GM12878 (cell line): ENCODE results near the gene SLAMF1. TPM values are rescaled to one million over a fixed set of nuclear protein-coding genes. Genes with fewer than 3 reads are reported as not detected.

Experiments used
- CBX5 ChIP-seq: sonication (generic); IDR thresholded peaks from 2 replicates; pipeline ENCODE4 v1.6.1; 2016; ENCODE audit warnings: low read depth, moderate library complexity, mild to moderate bottlenecking, inconsistent platforms
- CEBPB ChIP-seq, 2 experiments: fragments of 150-350 bp in 1 of 2; IDR thresholded peaks; 2 replicates each; pipeline ENCODE4 v1.6.1; 2012 to 2014; ENCODE audit warnings: low read depth in 2 of 2, low read length in 2 of 2, borderline replicate concordance in 1 of 2, inconsistent platforms in 1 of 2
- FOS ChIP-seq: IDR thresholded peaks from 3 replicates; pipeline ENCODE4 v1.6.1; 2011; ENCODE audit warnings: borderline replicate concordance; ENCODE audit not compliant: insufficient read length; ENCODE audit errors: extremely low read depth
- IKZF2 ChIP-seq, 2 experiments: fragments of 450-650 bp; IDR thresholded peaks; 2 replicates each; pipeline ENCODE4 v1.6.1; 2017; ENCODE audit warnings: mild to moderate bottlenecking in 2 of 2, moderate library complexity in 2 of 2
- MEF2A ChIP-seq: IDR thresholded peaks from 2 replicates; pipeline ENCODE4 v1.6.1; 2011; ENCODE audit warnings: low read depth, mild to moderate bottlenecking, low read length, moderate library complexity; ENCODE audit not compliant: insufficient read depth
- MTA3 ChIP-seq: IDR thresholded peaks from 2 replicates; pipeline ENCODE4 v1.6.1; 2012; ENCODE audit warnings: low read length, inconsistent platforms, borderline replicate concordance
- MYB ChIP-seq: fragments of 150-350 bp; IDR thresholded peaks from 2 replicates; pipeline ENCODE4 v1.6.1; 2014; ENCODE audit warnings: mild to moderate bottlenecking, low read depth, low read length, borderline replicate concordance
- PAX8 ChIP-seq: fragments of 450-650 bp; IDR thresholded peaks from 2 replicates; pipeline ENCODE4 v1.6.1; 2017; ENCODE audit warnings: mild to moderate bottlenecking, moderate library complexity
- ZNF274 ChIP-seq: IDR thresholded peaks from one replicate; pipeline ENCODE4 v1.8.0; 2011; ENCODE audit not compliant: insufficient read length, insufficient read depth
- polyA plus RNA-seq, 11 experiments: library from polyadenylated mRNA; depleted of rRNA in 4 of 11; unstranded in 6 of 11; stranded (reverse) in 5 of 11; fragments of >200 nt; fragmentation: Nextera tagmentation in 4 of 11; fragmentation: Illumina TruSeq in 1 of 11; extraction: Ambion mirVana in 4 of 11; extraction: Trizol in 1 of 11; gene quantifications; 1 replicate in 1 of 11; 2 replicates in 10 of 11; pipeline versions ENCODE4 v1.2.1 to v1.2.3, GENCODE V29; 2011 to 2016; ENCODE audit warnings: inconsistent platforms in 2 of 11, missing spikeins in 2 of 11, low read depth in 1 of 11
- total RNA-seq, 4 experiments: library from RNA; depleted of rRNA in 3 of 4; stranded (reverse); fragments of >200 nt in 3 of 4; fragmentation: Illumina TruSeq in 1 of 4; extraction: Trizol in 1 of 4; gene quantifications; 2 replicates each; pipeline versions ENCODE4 v1.2.1 to v1.2.3, GENCODE V29; 2013 to 2021
- TF ChIP-seq, protein P1 (sequence below): fragments of 450-650 bp; IDR thresholded peaks from 2 replicates; pipeline ENCODE4 v1.6.1; 2017; ENCODE audit warnings: mild to moderate bottlenecking, moderate library complexity

The SLAMF1 gene
- total and polyA plus RNA-seq, 10 of the 15 experiments (the other 5 are each of a cell fraction or from before 2014, with no cell fraction given), result 87.3 to 260 (median 131) TPM

DNA sequence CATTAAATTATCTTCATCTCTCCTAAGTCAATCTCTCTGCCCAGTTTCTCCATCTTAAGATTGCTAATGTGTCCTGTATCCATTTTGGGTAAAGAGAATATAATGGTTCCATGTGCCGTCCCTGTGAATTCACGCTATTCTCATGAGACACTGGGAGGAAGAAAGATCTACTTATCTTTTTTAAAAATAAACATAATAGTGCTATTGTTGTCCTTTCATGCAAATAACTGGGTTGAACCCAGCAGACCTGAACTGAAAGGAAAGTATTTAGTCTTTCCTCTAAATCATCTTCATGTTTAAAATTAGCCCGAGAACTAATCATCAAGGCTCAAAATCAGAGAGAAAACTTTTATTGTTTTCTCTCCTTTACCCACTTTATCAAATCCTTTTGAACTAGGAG is 22.4 kb downstream of the SLAMF1 start (continued):
- TF ChIP-seq, protein P1, sequence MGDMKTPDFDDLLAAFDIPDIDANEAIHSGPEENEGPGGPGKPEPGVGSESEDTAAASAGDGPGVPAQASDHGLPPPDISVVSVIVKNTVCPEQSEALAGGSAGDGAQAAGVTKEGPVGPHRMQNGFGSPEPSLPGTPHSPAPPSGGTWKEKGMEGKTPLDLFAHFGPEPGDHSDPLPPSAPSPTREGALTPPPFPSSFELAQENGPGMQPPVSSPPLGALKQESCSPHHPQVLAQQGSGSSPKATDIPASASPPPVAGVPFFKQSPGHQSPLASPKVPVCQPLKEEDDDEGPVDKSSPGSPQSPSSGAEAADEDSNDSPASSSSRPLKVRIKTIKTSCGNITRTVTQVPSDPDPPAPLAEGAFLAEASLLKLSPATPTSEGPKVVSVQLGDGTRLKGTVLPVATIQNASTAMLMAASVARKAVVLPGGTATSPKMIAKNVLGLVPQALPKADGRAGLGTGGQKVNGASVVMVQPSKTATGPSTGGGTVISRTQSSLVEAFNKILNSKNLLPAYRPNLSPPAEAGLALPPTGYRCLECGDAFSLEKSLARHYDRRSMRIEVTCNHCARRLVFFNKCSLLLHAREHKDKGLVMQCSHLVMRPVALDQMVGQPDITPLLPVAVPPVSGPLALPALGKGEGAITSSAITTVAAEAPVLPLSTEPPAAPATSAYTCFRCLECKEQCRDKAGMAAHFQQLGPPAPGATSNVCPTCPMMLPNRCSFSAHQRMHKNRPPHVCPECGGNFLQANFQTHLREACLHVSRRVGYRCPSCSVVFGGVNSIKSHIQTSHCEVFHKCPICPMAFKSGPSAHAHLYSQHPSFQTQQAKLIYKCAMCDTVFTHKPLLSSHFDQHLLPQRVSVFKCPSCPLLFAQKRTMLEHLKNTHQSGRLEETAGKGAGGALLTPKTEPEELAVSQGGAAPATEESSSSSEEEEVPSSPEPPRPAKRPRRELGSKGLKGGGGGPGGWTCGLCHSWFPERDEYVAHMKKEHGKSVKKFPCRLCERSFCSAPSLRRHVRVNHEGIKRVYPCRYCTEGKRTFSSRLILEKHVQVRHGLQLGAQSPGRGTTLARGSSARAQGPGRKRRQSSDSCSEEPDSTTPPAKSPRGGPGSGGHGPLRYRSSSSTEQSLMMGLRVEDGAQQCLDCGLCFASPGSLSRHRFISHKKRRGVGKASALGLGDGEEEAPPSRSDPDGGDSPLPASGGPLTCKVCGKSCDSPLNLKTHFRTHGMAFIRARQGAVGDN, result peak; percentile 62; the same call in 1 of the 2 replicates
- TF ChIP-seq CBX5 (no peak), MEF2A (peak; percentile 96), MTA3 (peak; percentile 89; the same call in 1 of the 2 replicates), PAX8 (peak; percentile 64; the same call in 1 of the 2 replicates), FOS (no peak), ZNF274 (no peak), IKZF2 (IDR thresholded peaks at IDR 0.05) (peak; percentile 55 to 69; a peak in 2 of 4 replicates), CEBPB (IDR thresholded peaks at IDR 0.05; ENCODE audit: borderline replicate concordance in 1 of 2, low read depth in 2 of 2, low read length in 2 of 2) (0 out of 4 replicates have a peak, but pooled peaks of 1 of the 2 experiments have one; percentile 23), MYB (no peak)
